Mucosa of descending colon (tissue), 3 donors: Measurements from ENCODE around the gene FYN. TPM values are rescaled to one million over a fixed set of nuclear protein-coding genes. Genes with fewer than 3 reads are reported as not detected.

Experiments used
- ATAC-seq: fragments of 200-7000 bp; cut with Tn5 transposase; one replicate; pipeline ENCODE4 v1.9.1; 2020; ENCODE audit warnings: mild to moderate bottlenecking, moderate library complexity
- DNase-seq, 3 donors: peaks; one replicate each; pipeline ENCODE4 v3.0.0-alpha.2; 2020
- H3K36me3 ChIP-seq: fragments of 200-600 bp; one replicate; pipeline ENCODE4 v1.8.0; 2021; ENCODE audit warnings: low read depth, mild to moderate bottlenecking
- H3K4me1 ChIP-seq: fragments of 200-600 bp; one replicate; pipeline ENCODE4 v1.8.0; 2021; ENCODE audit warnings: low read depth, mild to moderate bottlenecking
- H3K4me3 ChIP-seq: fragments of 200-600 bp; one replicate; pipeline ENCODE4 v1.8.0; 2021; ENCODE audit warnings: mild to moderate bottlenecking
- H3K9me3 ChIP-seq: fragments of 200-600 bp; one replicate; pipeline ENCODE4 v1.8.0; 2021; ENCODE audit warnings: mild to moderate bottlenecking
- intact Hi-C, 2 donors: fragments of 100-400 bp; cut with DNase I in 1 of 2; cut with micrococcal nuclease in 1 of 2; formaldehyde crosslinking; loops; one replicate each; pipeline versions ENCODE4 v1.11.0 to v1.11.1; 2022; cut with DNase I, micrococcal nuclease
- total RNA-seq, 3 donors: library from RNA; stranded (reverse); fragmentation: NEBNext Ultra II Directional in 2 of 3; extraction: Animal tissue kit (Norgen Biotek cat#: 25700) in 2 of 3; gene quantifications; one replicate each; pipeline versions ENCODE4 v1.2.1 to v1.2.4, GENCODE V29; 2021 to 2023
- TF ChIP-seq, protein P1 (sequence below): fragments of 200-600 bp; IDR thresholded peaks from one replicate; pipeline ENCODE4 v1.8.0; 2022; ENCODE audit warnings: antibody characterized with exemption, mild to moderate bottlenecking
- donor health status: DM: no; HTN: no; CAD: no; lungs with moderate emphysema.
- donor health status: DM: no; HTN: no; CAD: no.
- donor health status: DM: no; HTN: yes; CAD: no.

The FYN gene
- total RNA-seq, 3 donors from 2014 or later = 15.0 to 63.0 (median 24.8) TPM

DNA sequence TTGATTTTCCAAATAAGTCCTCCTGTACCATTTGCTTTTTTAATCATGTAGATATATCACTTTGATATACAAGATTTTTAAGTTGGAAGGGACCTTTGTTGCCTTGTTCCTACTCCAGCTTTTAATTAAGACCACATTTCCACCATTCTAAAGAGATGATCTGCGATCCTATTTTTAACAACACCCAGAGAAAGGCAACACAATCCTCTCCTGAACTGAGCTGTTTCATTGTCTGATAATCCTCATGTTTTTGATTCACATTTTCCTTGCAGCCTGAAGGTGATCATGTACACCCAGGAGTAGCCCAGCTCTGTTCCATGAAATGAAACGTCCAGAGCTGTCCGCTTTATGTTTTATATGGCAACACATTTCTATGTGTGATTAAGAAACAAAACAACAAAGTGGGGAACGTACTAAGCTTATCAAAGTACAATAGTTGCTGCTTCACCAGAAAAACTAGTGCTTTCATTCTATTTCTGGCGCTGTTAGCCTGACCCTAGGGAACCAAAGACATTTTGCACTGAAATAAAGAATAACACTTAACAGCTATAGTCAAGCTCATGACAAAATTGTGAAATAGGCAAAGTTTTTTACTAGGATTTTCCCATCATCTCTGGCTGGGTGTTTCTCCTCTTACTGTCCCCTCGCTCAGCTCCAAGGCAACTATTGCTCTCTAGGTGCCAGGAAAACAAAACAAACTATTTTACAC, 245.0 kb downstream of the FYN start:
- H3K36me3 ChIP-seq = no peaks in the 10 kb centered on the region
- intact Hi-C loops = no loop called here
- DNase-seq = no peak
- peaks cover 14% of the 10 kb centered on the region for H3K4me1 ChIP-seq
- ATAC-seq = no peak
- TF ChIP-seq, protein P1, sequence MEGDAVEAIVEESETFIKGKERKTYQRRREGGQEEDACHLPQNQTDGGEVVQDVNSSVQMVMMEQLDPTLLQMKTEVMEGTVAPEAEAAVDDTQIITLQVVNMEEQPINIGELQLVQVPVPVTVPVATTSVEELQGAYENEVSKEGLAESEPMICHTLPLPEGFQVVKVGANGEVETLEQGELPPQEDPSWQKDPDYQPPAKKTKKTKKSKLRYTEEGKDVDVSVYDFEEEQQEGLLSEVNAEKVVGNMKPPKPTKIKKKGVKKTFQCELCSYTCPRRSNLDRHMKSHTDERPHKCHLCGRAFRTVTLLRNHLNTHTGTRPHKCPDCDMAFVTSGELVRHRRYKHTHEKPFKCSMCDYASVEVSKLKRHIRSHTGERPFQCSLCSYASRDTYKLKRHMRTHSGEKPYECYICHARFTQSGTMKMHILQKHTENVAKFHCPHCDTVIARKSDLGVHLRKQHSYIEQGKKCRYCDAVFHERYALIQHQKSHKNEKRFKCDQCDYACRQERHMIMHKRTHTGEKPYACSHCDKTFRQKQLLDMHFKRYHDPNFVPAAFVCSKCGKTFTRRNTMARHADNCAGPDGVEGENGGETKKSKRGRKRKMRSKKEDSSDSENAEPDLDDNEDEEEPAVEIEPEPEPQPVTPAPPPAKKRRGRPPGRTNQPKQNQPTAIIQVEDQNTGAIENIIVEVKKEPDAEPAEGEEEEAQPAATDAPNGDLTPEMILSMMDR = no peak
- H3K9me3 ChIP-seq = no peaks in the 10 kb centered on the region
- no peak overlapping the region for H3K4me3 ChIP-seq

DNA sequence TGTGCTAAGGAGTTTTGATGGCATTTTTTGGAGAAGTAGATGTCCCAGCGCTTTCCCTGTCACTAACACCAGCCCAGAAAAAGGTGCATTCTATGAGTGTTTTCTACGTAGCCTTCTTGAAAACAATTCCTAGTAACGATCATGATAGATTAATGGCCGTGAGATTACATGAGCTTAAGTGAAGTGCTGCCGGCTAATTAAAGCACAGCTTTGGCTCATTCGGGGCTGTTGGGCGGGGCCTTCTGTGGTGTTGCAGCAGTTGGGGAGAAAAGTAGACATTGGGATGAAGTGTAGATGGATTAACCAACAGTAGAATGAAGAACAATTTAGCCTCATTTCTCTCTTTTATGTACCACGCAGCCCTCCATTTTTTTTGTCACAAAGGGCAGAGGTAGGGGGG, 246.8 kb downstream of the FYN start:
- intact Hi-C loops = no loop called here
- no peak for ATAC-seq
- DNase-seq = no peak
- no peaks in the 10 kb centered on the region for H3K9me3 ChIP-seq
- TF ChIP-seq, protein P1 = no peak
- peaks cover 7% of the 10 kb centered on the region for H3K4me1 ChIP-seq
- H3K4me3 ChIP-seq = no peak overlapping the region
- H3K36me3 ChIP-seq = no peaks in the 10 kb centered on the region

DNA sequence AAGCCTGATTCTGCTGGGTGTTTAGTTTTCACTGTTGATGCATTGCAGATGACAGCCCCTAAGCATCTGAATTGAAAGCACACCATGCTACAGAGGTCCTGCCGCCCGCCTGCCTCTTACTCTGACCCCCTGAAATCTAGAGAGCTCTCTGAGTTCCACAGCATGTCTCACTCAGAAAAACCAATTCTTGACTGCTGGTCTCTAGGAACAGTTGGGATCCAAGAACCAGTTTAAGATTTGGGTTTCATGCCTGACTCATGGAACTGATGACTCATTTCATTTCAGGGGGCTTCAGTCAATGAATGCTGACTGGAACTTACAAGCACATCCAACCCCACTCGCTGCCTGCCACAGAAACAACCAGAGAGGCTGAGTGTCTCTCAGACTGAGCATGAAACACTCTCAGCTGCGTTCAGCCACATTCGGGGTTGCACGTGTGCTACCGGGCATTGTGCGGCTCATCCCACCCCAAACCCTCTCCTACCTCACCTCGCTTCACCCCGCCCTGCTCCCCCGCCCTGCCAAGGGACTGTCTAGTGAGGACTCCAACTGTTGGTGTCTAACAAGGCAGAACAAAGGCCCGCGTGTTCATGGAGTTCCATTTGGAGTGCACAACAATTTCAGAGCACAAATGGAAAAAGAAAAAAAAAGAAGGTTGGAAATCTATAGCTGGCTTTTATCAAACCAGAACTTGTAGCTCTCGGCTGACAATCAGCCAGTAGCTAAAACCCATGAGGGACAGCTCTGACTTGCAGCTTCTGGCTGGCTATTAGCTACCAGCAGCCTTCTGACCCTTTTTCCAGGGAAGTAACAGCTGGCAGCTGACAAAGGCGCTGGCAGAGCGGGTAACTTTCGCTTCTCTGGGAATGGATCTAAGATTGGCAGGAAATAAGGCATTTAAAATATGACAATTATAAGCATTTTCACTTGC, 247.5 kb downstream of the FYN start:
- ATAC-seq (peak; percentile 32), DNase-seq (no peak)
- TF ChIP-seq, protein P1 = no peak
- intact Hi-C loops = no loop called here
- H3K36me3 ChIP-seq = no peaks in the 10 kb centered on the region
- peaks cover 3% of the 10 kb centered on the region for H3K4me1 ChIP-seq
- no peaks in the 10 kb centered on the region for H3K9me3 ChIP-seq
- H3K4me3 ChIP-seq = no peak overlapping the region

DNA sequence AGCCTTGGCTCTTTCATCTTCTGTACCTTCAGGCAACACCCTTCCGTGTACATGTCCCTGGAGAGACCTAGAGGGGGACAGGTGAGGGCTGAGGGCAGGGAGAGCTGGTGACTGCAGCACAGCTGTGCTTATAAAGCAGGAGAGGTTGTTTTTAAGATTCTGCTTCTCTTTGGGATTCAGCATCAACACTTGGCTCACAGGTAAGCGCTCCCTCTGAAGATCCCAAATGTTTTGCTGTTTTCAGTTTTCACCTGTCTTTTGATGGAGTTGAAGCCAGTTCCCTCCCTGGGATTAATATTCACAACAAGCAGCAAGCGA, 248.2 kb downstream of the FYN start:
- peaks cover under 1% of the 10 kb centered on the region for H3K4me1 ChIP-seq

DNA sequence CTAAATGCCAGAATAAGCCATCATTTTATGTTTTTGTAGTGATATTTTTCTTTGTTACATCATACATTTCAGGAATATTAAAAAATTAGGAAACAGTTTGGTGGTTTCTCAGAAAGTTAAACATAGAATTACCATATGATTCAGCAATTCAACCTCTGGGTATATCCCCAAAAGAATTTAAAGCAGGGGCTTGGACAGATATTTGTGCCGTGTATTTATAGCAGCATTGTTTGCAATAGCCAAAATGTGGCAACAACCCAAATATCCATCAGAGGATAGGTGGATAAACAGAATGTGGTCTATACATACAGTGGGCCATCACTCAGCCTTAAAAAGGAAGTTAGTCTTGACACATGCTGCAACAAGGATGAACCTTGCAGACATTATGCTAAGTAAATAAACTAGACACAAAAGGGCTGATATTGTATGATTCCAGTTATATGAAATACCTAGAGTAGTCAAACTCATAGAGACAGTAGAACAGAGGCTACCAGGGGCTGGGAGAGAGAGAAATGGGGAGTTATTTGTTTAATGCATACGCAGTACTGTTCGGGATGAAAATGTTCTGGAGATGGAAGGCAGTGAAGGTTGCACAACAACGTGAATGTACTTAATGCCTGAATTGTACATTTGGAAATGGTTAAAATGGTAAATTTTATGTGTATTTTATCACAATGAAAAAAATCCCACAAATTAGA, 248.7 kb downstream of the FYN start:
- intact Hi-C loops = no loop called here
- no peak for DNase-seq
- ATAC-seq = no peak

More for the DNA sequence above, 248.2 kb downstream of the FYN start:
- ATAC-seq (no peak), DNase-seq (no peak)
- intact Hi-C loops = no loop called here
- Histone ChIP-seq H3K9me3 (no peaks in the 10 kb centered on the region), H3K36me3 (no peaks in the 10 kb centered on the region), H3K4me3 (no peak overlapping the region)
- TF ChIP-seq, protein P1 = no peak

More for the DNA sequence above, 248.7 kb downstream of the FYN start:
- TF ChIP-seq, protein P1 = no peak
- Histone ChIP-seq H3K9me3 (no peaks in the 10 kb centered on the region), H3K36me3 (no peaks in the 10 kb centered on the region), H3K4me3 (no peak overlapping the region), H3K4me1 (peaks cover 5% of the 10 kb centered on the region)
